ENCODE data around the gene PDHB. TPM values are rescaled to one million over a fixed set of nuclear protein-coding genes. Genes with fewer than 3 reads are reported as not detected.

Gene PDHB
- total and polyA plus RNA-seq, 7 experiments from 2014 or later, result 30.1 to 128 (median 55.8) TPM

- Mint-ChIP-seq H3K4me1 (peaks cover 0 to 30% (median 6%) of the 10 kb centered on the region in 7 donors), H3K9me3 (no peaks in the 10 kb centered on the region), H3K4me3 (no peak overlapping the region), H3K27ac (peak overlapping the region in 4 of 9 donors; percentile 13 to 66 (median 26)), H3K27me3 (no peaks in the 10 kb centered on the region), H3K36me3 (peaks cover 0 to 34% (median 11%) of the 10 kb centered on the region in 5 donors)
- Histone ChIP-seq H3K36me3 (ENCODE audit: control insufficient read depth in 2 of 3, insufficient read depth in 3 of 3, low read length in 3 of 3) (peaks cover 0 to 26% (median 0%) of the 10 kb centered on the region in 3 experiments), H3K4me3 (ENCODE audit: low read length) (no peak overlapping the region), H3K4me1 (ENCODE audit: control insufficient read depth in 2 of 2, insufficient read depth in 2 of 2, low read length in 2 of 2) (no peaks in the 10 kb centered on the region), H3K9me3 (ENCODE audit: control insufficient read depth in 2 of 3, low read length in 3 of 3) (no peaks in the 10 kb centered on the region), H3K27me3 (ENCODE audit: control insufficient read depth in 2 of 2, insufficient read depth in 2 of 2, low read length in 2 of 2) (no peaks in the 10 kb centered on the region), H3K27ac (ENCODE audit: low read depth, low read length) (no peak overlapping the region)
- POLR2A ChIA-PET, result no interaction called here
- no peak for ATAC-seq
- CTCF ChIA-PET, result no interaction called here
- no peak for DNase-seq
- intact Hi-C loops (cut with micrococcal nuclease), result no loop called here
Observed at GRCh38 chr3:58387650-58388546, 45.7 kb downstream of the PDHB start.

- H3K36me3 ChIP-seq (ENCODE audit: control insufficient read depth in 2 of 3, insufficient read depth in 3 of 3, low read length in 3 of 3), result peaks cover 0 to 26% (median 0%) of the 10 kb centered on the region in 3 experiments
- H3K27me3 ChIP-seq (ENCODE audit: control insufficient read depth in 2 of 2, insufficient read depth in 2 of 2, low read length in 2 of 2), result no peaks in the 10 kb centered on the region
- ATAC-seq, result no peak
- H3K27me3 Mint-ChIP-seq, result no peaks in the 10 kb centered on the region
- intact Hi-C loops (cut with micrococcal nuclease), result no loop called here
- DNase-seq, result no peak
- peak overlapping the region in 1 of 10 donors; percentile 24 for H3K4me3 Mint-ChIP-seq
- H3K27ac Mint-ChIP-seq, result peak overlapping the region in 3 of 9 donors; percentile 21 to 66 (median 30)
- POLR2A ChIA-PET, result interaction anchor here (0.5 kb wide), 1 partner anchor 46 kb away, joined by 6 read pairs; no protein-coding TSS in a partner anchor
- H3K9me3 ChIP-seq (ENCODE audit: control insufficient read depth in 2 of 3, low read length in 3 of 3), result no peaks in the 10 kb centered on the region
- H3K4me1 Mint-ChIP-seq, result peaks cover 0 to 30% (median 6%) of the 10 kb centered on the region in 7 donors
- no peak overlapping the region for H3K4me3 ChIP-seq (ENCODE audit: low read length)
- CTCF ChIA-PET, result no interaction called here
- no peak overlapping the region for H3K27ac ChIP-seq (ENCODE audit: low read depth, low read length)
- H3K9me3 Mint-ChIP-seq, result no peaks in the 10 kb centered on the region
- peaks cover 0 to 35% (median 7%) of the 10 kb centered on the region in 5 donors for H3K36me3 Mint-ChIP-seq
- H3K4me1 ChIP-seq (ENCODE audit: control insufficient read depth in 2 of 2, insufficient read depth in 2 of 2, low read length in 2 of 2), result no peaks in the 10 kb centered on the region
Observed at GRCh38 chr3:58386626-58387365, 46.8 kb downstream of the PDHB start.

GRCh38 chr3:58384381-58385090 is 49.1 kb downstream of the PDHB start:
- H3K4me1 Mint-ChIP-seq, result peaks cover 0 to 34% (median 6%) of the 10 kb centered on the region in 7 donors
- H3K9me3 Mint-ChIP-seq, result no peaks in the 10 kb centered on the region
- H3K27me3 ChIP-seq (ENCODE audit: control insufficient read depth in 2 of 2, insufficient read depth in 2 of 2, low read length in 2 of 2), result no peaks in the 10 kb centered on the region
- POLR2A ChIA-PET, result no interaction called here
- no peak overlapping the region for H3K4me3 ChIP-seq (ENCODE audit: low read length)
- no peaks in the 10 kb centered on the region for H3K4me1 ChIP-seq (ENCODE audit: control insufficient read depth in 2 of 2, insufficient read depth in 2 of 2, low read length in 2 of 2)
- no peak overlapping the region for H3K4me3 Mint-ChIP-seq
- H3K36me3 ChIP-seq (ENCODE audit: control insufficient read depth in 2 of 3, insufficient read depth in 3 of 3, low read length in 3 of 3), result peaks cover 0 to 26% (median 0%) of the 10 kb centered on the region in 3 experiments
- ATAC-seq (no peak), DNase-seq (no peak)
- CTCF ChIA-PET, result no interaction called here
- H3K27ac ChIP-seq (ENCODE audit: low read depth, low read length), result no peak overlapping the region
- peaks cover 0 to 29% (median 5%) of the 10 kb centered on the region in 5 donors for H3K36me3 Mint-ChIP-seq
- no peaks in the 10 kb centered on the region for H3K9me3 ChIP-seq (ENCODE audit: control insufficient read depth in 2 of 3, low read length in 3 of 3)
- peak overlapping the region in 2 of 9 donors; percentile 1 to 33 for H3K27ac Mint-ChIP-seq
- H3K27me3 Mint-ChIP-seq, result no peaks in the 10 kb centered on the region
- intact Hi-C loops (cut with micrococcal nuclease), result no loop called here

- peaks cover 0 to 33% (median 5%) of the 10 kb centered on the region in 5 donors for H3K36me3 Mint-ChIP-seq
- no peak overlapping the region for H3K27ac Mint-ChIP-seq
- H3K27me3 ChIP-seq (ENCODE audit: control insufficient read depth in 2 of 2, insufficient read depth in 2 of 2, low read length in 2 of 2), result no peaks in the 10 kb centered on the region
- DNase-seq (no peak), ATAC-seq (no peak)
- intact Hi-C loops (cut with micrococcal nuclease), result no loop called here
- no peak overlapping the region for H3K4me3 ChIP-seq (ENCODE audit: low read length)
- CTCF ChIA-PET, result no interaction called here
- H3K9me3 Mint-ChIP-seq, result no peaks in the 10 kb centered on the region
- peaks cover 0 to 36% (median 6%) of the 10 kb centered on the region in 7 donors for H3K4me1 Mint-ChIP-seq
- POLR2A ChIA-PET, result no interaction called here
- no peaks in the 10 kb centered on the region for H3K9me3 ChIP-seq (ENCODE audit: control insufficient read depth in 2 of 3, low read length in 3 of 3)
- peaks cover 0 to 26% (median 0%) of the 10 kb centered on the region in 3 experiments for H3K36me3 ChIP-seq (ENCODE audit: control insufficient read depth in 2 of 3, insufficient read depth in 3 of 3, low read length in 3 of 3)
- H3K27me3 Mint-ChIP-seq, result no peaks in the 10 kb centered on the region
- H3K4me3 Mint-ChIP-seq, result no peak overlapping the region
- H3K4me1 ChIP-seq (ENCODE audit: control insufficient read depth in 2 of 2, insufficient read depth in 2 of 2, low read length in 2 of 2), result no peaks in the 10 kb centered on the region
- no peak overlapping the region for H3K27ac ChIP-seq (ENCODE audit: low read depth, low read length)
Observed at GRCh38 chr3:58383904-58384303, 49.7 kb downstream of the PDHB start.

- Histone ChIP-seq H3K9me3 (ENCODE audit: control insufficient read depth in 2 of 3, low read length in 3 of 3) (no peaks in the 10 kb centered on the region), H3K4me3 (ENCODE audit: low read length) (no peak overlapping the region), H3K27me3 (ENCODE audit: control insufficient read depth in 2 of 2, insufficient read depth in 2 of 2, low read length in 2 of 2) (no peaks in the 10 kb centered on the region), H3K27ac (ENCODE audit: low read depth, low read length) (no peak overlapping the region), H3K36me3 (ENCODE audit: control insufficient read depth in 2 of 3, insufficient read depth in 3 of 3, low read length in 3 of 3) (peaks cover 0 to 26% (median 0%) of the 10 kb centered on the region in 3 experiments), H3K4me1 (ENCODE audit: control insufficient read depth in 2 of 2, insufficient read depth in 2 of 2, low read length in 2 of 2) (no peaks in the 10 kb centered on the region)
- DNase-seq (no peak), ATAC-seq (no peak)
- POLR2A ChIA-PET, result no interaction called here
- no peaks in the 10 kb centered on the region for H3K27me3 Mint-ChIP-seq
- CTCF ChIA-PET, result no interaction called here
- H3K9me3 Mint-ChIP-seq, result no peaks in the 10 kb centered on the region
- H3K4me3 Mint-ChIP-seq, result no peak overlapping the region
- intact Hi-C loops (cut with micrococcal nuclease), result no loop called here
- peaks cover 0 to 32% (median 6%) of the 10 kb centered on the region in 7 donors for H3K4me1 Mint-ChIP-seq
- peaks cover 0 to 30% (median 5%) of the 10 kb centered on the region in 5 donors for H3K36me3 Mint-ChIP-seq
- H3K27ac Mint-ChIP-seq, result no peak overlapping the region
Observed at GRCh38 chr3:58383476-58383875, 50.2 kb downstream of the PDHB start.

GRCh38 chr3:58379351-58380073 is 54.1 kb downstream of the PDHB start:
- Histone ChIP-seq H3K4me1 (ENCODE audit: control insufficient read depth in 2 of 2, insufficient read depth in 2 of 2, low read length in 2 of 2) (no peaks in the 10 kb centered on the region), H3K9me3 (ENCODE audit: control insufficient read depth in 2 of 3, low read length in 3 of 3) (no peaks in the 10 kb centered on the region), H3K27ac (ENCODE audit: low read depth, low read length) (no peak overlapping the region), H3K27me3 (ENCODE audit: control insufficient read depth in 2 of 2, insufficient read depth in 2 of 2, low read length in 2 of 2) (no peaks in the 10 kb centered on the region), H3K4me3 (ENCODE audit: low read length) (no peak overlapping the region), H3K36me3 (ENCODE audit: control insufficient read depth in 2 of 3, insufficient read depth in 3 of 3, low read length in 3 of 3) (peaks cover 0 to 6% (median 0%) of the 10 kb centered on the region in 3 experiments)
- no peak for DNase-seq
- peaks cover 0 to 23% (median 2%) of the 10 kb centered on the region in 5 donors for H3K36me3 Mint-ChIP-seq
- peaks cover 0 to 12% (median 0%) of the 10 kb centered on the region in 7 donors for H3K4me1 Mint-ChIP-seq
- H3K9me3 Mint-ChIP-seq, result no peaks in the 10 kb centered on the region
- intact Hi-C loops (cut with micrococcal nuclease), result no loop called here
- H3K27ac Mint-ChIP-seq, result peak overlapping the region in 2 of 9 donors; percentile 26 to 76
- CTCF ChIA-PET, result no interaction called here
- ATAC-seq, result no peak
- no peaks in the 10 kb centered on the region for H3K27me3 Mint-ChIP-seq
- H3K4me3 Mint-ChIP-seq, result no peak overlapping the region
- POLR2A ChIA-PET, result no interaction called here

All from naive thymus-derived CD4-positive, alpha-beta T cell (primary cell).